SK-N-SH (cell line): ENCODE measurements around the gene GARNL3. TPM values are rescaled to one million over a fixed set of nuclear protein-coding genes. Genes with fewer than 3 reads are reported as not detected.

Experiments used
- CTCF ChIP-seq: fragments of 200-600 bp; sonication (generic); IDR thresholded peaks from 2 replicates; pipeline ENCODE4 v1.6.1; 2017; ENCODE audit warnings: antibody characterized with exemption, mild to moderate bottlenecking, moderate library complexity
- EZH2phosphoT487 ChIP-seq: fragments of 200-600 bp; sonication (generic); IDR thresholded peaks from 2 replicates; pipeline ENCODE4 v1.6.1; 2017; ENCODE audit warnings: low read depth, mixed run types, mild to moderate bottlenecking, antibody characterized with exemption, moderate library complexity, borderline replicate concordance
- FOSL2 ChIP-seq: IDR thresholded peaks from 2 replicates; pipeline ENCODE4 v1.4.0; 2012; ENCODE audit warnings: low read depth, mild to moderate bottlenecking, moderate library complexity, borderline replicate concordance
- GATA2 ChIP-seq: sonication (generic); formaldehyde crosslinking; IDR thresholded peaks from 2 replicates; pipeline ENCODE4 v1.5.0; 2020; ENCODE audit warnings: mild to moderate bottlenecking, missing genetic modification reagents
- JUND ChIP-seq: IDR thresholded peaks from 2 replicates; pipeline ENCODE4 v1.4.0; 2012
- MEF2A ChIP-seq: IDR thresholded peaks from 2 replicates; pipeline ENCODE4 v1.4.0; 2012; ENCODE audit warnings: low read depth, borderline replicate concordance
- RAD21 ChIP-seq: IDR thresholded peaks from 2 replicates; pipeline ENCODE4 v1.6.1; 2012; ENCODE audit warnings: mild to moderate bottlenecking, low read length
- SIN3A ChIP-seq: IDR thresholded peaks from 2 replicates; pipeline ENCODE4 v1.6.1; 2012; ENCODE audit warnings: low read depth, mild to moderate bottlenecking, low read length, moderate library complexity, borderline replicate concordance
- TAF1 ChIP-seq: IDR thresholded peaks from 2 replicates; pipeline ENCODE4 v1.6.1; 2012; ENCODE audit warnings: low read depth, mild to moderate bottlenecking, low read length, moderate library complexity, borderline replicate concordance
- TCF12 ChIP-seq: IDR thresholded peaks from 2 replicates; pipeline ENCODE4 v1.4.0; 2012
- TEAD4 ChIP-seq: IDR thresholded peaks from 2 replicates; pipeline ENCODE4 v1.4.0; 2012; ENCODE audit warnings: mild to moderate bottlenecking, borderline replicate concordance; ENCODE audit not compliant: insufficient read depth
- USF1 ChIP-seq: IDR thresholded peaks from 2 replicates; pipeline ENCODE4 v1.4.0; 2012; ENCODE audit warnings: low read depth, borderline replicate concordance
- USF2 ChIP-seq: fragments of 150-350 bp; IDR thresholded peaks from 2 replicates; pipeline ENCODE4 v1.6.1; 2017; ENCODE audit warnings: antibody characterized with exemption, low read length, low read depth, borderline replicate concordance
- YY1 ChIP-seq: IDR thresholded peaks from 2 replicates; pipeline ENCODE4 v1.4.0; 2012; ENCODE audit warnings: low read depth, mild to moderate bottlenecking
- ZBTB33 ChIP-seq: IDR thresholded peaks from 2 replicates; pipeline ENCODE4 v1.4.0; 2012; ENCODE audit warnings: low read depth, borderline replicate concordance
- polyA plus RNA-seq, 3 experiments: library from polyadenylated mRNA; depleted of rRNA; stranded (reverse); fragments of >200 nt; gene quantifications; 2 replicates each; pipeline ENCODE4 v1.2.3, GENCODE V29; 2012

GARNL3 gene
- polyA plus RNA-seq, 1 of the 3 experiments (the other 2 are of a cell fraction), result 9.1 TPM

- no peak for TF ChIP-seq FOSL2
- no peak for TF ChIP-seq GATA2
- no peak for TF ChIP-seq MEF2A
- no peak for TF ChIP-seq EZH2phosphoT487
- TF ChIP-seq CTCF, result peak; percentile 38; the same call in 1 of the 2 replicates
- TF ChIP-seq USF2, result no peak
- no peak for TF ChIP-seq SIN3A
- TF ChIP-seq USF1, result no peak
- no peak for TF ChIP-seq TEAD4
- TF ChIP-seq TAF1, result no peak
- no peak for TF ChIP-seq JUND
- no peak for TF ChIP-seq YY1
- TF ChIP-seq ZBTB33, result no peak
- TF ChIP-seq TCF12, result no peak
- TF ChIP-seq RAD21, result peak; percentile 55
Measured at GRCh38 chr9:127224178-127224882, 40.2 kb upstream of the GARNL3 start (continued).
